ENCODE results near the gene CHAF1B.

DNA sequence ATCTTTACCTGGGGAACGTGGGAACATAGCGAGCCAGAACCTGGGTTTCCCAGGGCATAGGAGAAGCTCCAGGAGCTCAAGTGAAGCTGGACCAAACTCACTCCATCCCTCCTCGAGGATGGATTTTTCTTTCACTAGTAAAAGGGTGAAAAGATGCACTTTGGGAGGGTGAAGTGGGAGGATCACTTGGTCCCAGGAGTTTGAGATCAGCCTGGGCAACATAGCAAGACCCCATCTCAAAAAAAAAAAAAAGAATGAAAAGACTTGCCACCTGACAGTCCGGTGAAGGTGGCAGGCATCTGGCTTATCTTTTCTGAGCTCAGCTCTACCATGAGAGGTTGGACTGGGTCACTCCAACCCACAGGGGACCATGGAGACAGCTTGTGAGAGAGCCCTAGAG is 42.3 kb downstream of the CHAF1B start:
- TF ChIP-seq POLR2A (IDR thresholded peaks at IDR 0.05; ENCODE audit: low read depth, low read length) (no peak), POLR2AphosphoS5 (IDR thresholded peaks at IDR 0.05; ENCODE audit: low read depth, low read length) (no peak), TAF1 (IDR thresholded peaks at IDR 0.05; ENCODE audit: borderline replicate concordance, low read depth, low read length) (no peak)

All from GM12892 (cell line).